ENCODE measurements around the gene COL16A1. TPM values are rescaled to one million over a fixed set of nuclear protein-coding genes. Genes with fewer than 3 reads are reported as not detected.

The COL16A1 gene
- total RNA-seq, 2 experiments from 2014 or later = not detected

DNA sequence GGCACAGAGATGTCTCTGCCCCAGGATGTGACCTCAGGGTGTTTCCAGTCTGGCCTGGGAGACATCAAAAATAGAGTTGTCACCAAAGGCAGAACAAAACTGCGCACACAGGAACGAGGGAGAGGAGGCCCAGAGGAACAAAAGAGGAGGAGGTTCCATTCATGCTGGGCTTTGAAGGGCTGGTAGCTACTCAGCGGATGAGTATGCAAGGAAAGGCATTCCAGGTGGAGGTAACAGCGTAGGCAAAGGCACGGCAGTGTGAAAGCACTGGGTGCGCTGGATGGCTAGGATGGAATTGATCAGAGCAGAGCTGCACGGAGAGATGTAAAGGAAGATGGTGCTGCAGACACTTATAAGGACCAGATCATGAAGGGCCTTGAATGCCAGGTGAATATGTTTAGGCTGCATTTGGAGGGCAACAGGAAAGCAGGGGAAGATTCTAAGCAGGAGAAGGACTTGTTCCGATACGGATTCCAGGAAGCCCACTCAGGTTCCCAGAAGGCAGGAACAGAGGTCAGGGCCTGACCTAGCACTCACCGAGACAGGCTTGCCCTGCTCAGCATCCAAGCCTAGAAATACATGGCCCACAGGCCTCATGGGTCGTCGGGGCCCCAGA, 6.3 kb downstream of the COL16A1 start:
- Mint-ChIP-seq H3K27ac (no peak overlapping the region), H3K4me3 (no peak overlapping the region), H3K36me3 (ENCODE audit: low read depth) (no peaks in the 10 kb centered on the region), H3K4me1 (peaks cover 10% of the 10 kb centered on the region), H3K9me3 (no peaks in the 10 kb centered on the region), H3K27me3 (peaks cover 7% of the 10 kb centered on the region)
- ChIA-PET POLR2A (no interaction called here), CTCF (interaction anchor here (0.9 to 1.2 kb wide), 2 partner anchors 10 to 33 kb away, joined by 3 read pairs; no protein-coding TSS in a partner anchor)
- DNase-seq = no peak

DNA sequence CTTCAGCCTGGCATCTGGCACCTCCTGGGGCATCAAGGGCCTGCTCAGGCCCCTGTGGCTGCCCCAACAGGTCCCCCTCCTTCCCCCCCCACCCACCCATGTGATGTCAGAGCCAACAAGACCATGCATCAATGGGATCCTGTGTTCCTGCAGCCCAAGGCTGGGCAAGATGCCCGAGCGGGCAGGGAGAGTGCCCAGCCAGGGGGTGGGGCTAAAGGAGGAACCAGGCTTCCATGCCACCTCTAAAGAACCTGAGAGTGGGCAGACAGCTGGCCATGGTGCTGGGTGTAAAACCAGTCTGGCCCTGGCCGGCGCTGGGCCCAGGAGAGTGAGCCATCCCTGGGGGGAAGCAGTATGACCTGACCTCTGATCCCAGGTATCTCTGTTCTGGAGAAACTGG, 7.6 kb downstream of the COL16A1 start:
- no peaks in the 10 kb centered on the region for H3K9me3 Mint-ChIP-seq
- no peak for DNase-seq
- H3K4me3 Mint-ChIP-seq = no peak overlapping the region
- CTCF ChIA-PET = interaction anchor here (0.6 to 1.2 kb wide), 3 partner anchors 18 to 876 kb away, joined by 3 to 4 read pairs (median 3); no protein-coding TSS in a partner anchor
- H3K27me3 Mint-ChIP-seq = no peaks in the 10 kb centered on the region
- H3K36me3 Mint-ChIP-seq (ENCODE audit: low read depth) = no peaks in the 10 kb centered on the region
- no peak overlapping the region for H3K27ac Mint-ChIP-seq
- H3K4me1 Mint-ChIP-seq = peaks cover 10% of the 10 kb centered on the region
- POLR2A ChIA-PET = no interaction called here

DNA sequence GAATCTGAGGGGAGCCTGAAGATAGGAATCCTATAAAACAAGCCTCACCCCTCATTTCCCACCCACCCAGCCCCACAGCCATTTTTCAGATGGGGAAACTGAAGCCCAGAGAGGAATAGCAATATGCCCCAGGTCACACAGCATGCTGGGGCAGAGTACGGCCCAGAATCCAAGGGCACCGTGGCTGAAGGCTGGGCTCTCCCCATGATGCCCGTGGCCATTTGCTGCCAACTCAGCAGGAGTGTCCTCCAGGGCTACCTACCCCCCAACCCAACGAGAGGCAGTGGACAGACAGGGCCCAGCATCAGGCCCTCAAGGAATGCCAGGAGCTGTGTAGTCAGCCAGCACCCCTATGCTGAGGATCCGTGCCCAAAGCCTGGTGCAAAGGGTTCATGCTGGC, 8.5 kb downstream of the COL16A1 start:
- DNase-seq = no peak
- Mint-ChIP-seq H3K27me3 (no peaks in the 10 kb centered on the region), H3K4me1 (peaks cover 10% of the 10 kb centered on the region), H3K36me3 (ENCODE audit: low read depth) (no peaks in the 10 kb centered on the region), H3K4me3 (no peak overlapping the region), H3K27ac (no peak overlapping the region), H3K9me3 (no peaks in the 10 kb centered on the region)
- POLR2A ChIA-PET = no interaction called here
- CTCF ChIA-PET = interaction anchor here (1.4 kb wide), 1 partner anchor 8 kb away, joined by 3 read pairs; the partner anchor contains the start of gene COL16A1

DNA sequence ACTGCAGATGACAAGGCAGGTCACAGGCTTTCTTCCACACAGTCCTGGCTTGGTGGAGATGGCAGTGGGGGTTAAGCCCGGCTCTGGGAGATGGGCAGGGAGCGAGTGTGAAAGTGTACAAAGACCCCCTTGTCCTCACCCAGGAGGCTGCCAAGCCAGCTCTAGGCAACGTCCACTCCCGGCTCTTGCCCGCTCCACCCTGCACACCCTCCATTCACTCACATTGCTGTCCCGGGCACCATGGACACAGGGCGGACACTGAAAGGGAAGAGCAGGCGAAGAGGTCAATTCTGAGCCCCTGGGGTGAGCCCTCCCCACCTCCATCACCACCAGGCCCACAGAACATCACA, 8.9 kb downstream of the COL16A1 start:
- no peak overlapping the region for H3K4me3 Mint-ChIP-seq
- H3K36me3 Mint-ChIP-seq (ENCODE audit: low read depth) = no peaks in the 10 kb centered on the region
- H3K27ac Mint-ChIP-seq = no peak overlapping the region
- H3K4me1 Mint-ChIP-seq = peaks cover 10% of the 10 kb centered on the region
- no peak for DNase-seq
- ChIA-PET POLR2A (no interaction called here), CTCF (interaction anchor here (1.4 kb wide), 1 partner anchor 9 kb away, joined by 3 read pairs; the partner anchor contains the start of gene COL16A1)
- no peaks in the 10 kb centered on the region for H3K27me3 Mint-ChIP-seq
- H3K9me3 Mint-ChIP-seq = no peaks in the 10 kb centered on the region

DNA sequence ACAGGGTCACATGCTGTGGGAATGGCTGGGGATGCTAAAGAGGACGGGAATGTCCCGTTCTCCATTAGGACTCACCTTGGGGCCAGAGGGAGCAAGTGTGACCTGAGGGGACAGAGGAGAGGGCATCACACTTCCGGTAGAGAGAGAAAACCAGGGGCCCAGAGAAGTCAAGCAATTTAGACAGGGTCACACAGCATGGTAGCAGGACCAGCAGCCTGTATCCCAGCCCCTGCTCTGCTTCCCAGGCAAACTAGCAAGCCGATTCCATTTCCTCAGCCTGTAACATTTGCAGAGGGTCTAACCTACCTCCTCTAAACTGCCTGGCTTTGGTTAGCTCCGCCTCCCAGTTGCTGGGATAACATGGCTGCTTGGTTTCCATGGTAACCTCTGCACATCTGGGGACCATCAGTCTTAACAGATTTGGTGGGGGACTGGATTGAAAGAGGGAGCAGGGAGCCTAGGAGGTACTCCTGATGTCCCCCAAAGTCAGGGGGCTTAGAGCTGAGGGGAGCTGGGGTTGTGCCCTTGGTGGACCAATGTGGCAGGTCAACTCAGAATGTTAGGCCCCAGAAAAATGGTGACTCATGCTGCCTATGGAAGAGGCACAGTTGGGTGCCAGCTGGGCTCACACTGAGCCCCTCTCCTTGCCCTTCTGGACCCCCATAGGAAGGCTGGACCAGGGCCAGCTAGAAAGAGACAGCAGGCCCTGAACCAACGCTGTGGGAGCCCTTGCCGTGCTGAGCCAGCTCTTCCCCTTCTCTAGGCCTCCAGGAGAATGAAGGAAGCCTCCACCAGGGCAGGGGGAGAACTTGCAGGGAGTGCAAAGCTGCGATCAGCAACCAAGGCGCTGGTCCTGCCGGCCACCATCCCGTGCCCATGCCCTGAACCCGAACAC, 9.5 kb downstream of the COL16A1 start:
- Mint-ChIP-seq H3K27ac (no peak overlapping the region), H3K4me1 (peaks cover 4% of the 10 kb centered on the region), H3K36me3 (ENCODE audit: low read depth) (no peaks in the 10 kb centered on the region), H3K4me3 (no peak overlapping the region), H3K27me3 (no peaks in the 10 kb centered on the region), H3K9me3 (no peaks in the 10 kb centered on the region)
- POLR2A ChIA-PET = interaction anchor here (0.7 kb wide), 1 partner anchor 395 kb away, joined by 3 read pairs; no protein-coding TSS in a partner anchor
- no peak for DNase-seq
- CTCF ChIA-PET = interaction anchor here (0.9 to 1.4 kb wide), 3 partner anchors 9 to 66 kb away, joined by 3 read pairs; partner anchors contain the start of gene COL16A1

DNA sequence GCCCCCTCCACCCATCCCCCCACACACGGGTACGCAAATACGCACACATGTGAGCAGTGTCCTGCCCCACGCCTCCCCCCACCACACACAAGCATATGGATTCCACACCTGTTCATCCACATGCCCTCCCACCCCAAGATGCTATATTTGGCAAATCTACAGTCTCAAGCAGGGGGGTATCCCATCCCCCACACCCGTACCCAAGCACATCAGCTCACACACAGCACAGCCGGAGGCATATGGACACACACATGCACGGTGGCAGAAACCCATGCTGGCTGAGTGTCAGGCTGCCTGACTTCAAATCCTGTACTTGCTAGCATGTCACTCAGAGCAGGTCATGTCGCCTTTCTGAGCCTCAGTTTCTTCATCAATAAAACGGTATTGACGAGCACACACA, 10.6 kb downstream of the COL16A1 start:
- no peaks in the 10 kb centered on the region for H3K27me3 Mint-ChIP-seq
- no peak overlapping the region for H3K4me3 Mint-ChIP-seq
- H3K9me3 Mint-ChIP-seq = no peaks in the 10 kb centered on the region
- POLR2A ChIA-PET = interaction anchor here (0.7 kb wide), 1 partner anchor 396 kb away, joined by 3 read pairs; no protein-coding TSS in a partner anchor
- CTCF ChIA-PET = interaction anchor here (0.5 to 1.3 kb wide), 4 partner anchors 14 to 116 kb away, joined by 3 read pairs; no protein-coding TSS in a partner anchor
- H3K27ac Mint-ChIP-seq = no peak overlapping the region
- no peaks in the 10 kb centered on the region for H3K36me3 Mint-ChIP-seq (ENCODE audit: low read depth)
- H3K4me1 Mint-ChIP-seq = no peaks in the 10 kb centered on the region
- DNase-seq = no peak

DNA sequence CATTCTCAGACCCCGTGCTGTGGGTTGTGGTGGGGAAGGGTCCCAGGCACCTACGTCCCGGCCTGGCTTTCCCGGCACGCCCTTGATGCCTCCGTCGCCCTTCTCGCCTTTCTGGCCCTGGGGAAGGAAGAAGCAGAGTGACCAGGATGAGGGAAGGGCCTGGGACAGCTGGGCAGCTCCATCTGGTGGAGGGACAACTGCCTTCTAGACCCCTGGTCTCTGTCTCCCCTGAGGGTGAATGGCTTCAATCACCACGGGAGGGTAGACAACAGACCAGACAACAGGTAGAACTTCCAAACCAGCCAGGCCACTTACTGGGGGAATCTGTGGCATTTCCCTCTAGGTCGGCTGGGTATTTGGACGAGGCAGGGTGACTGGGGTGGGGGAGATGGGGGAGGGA, 11.9 kb downstream of the COL16A1 start:
- H3K4me3 Mint-ChIP-seq = no peak overlapping the region
- DNase-seq = no peak
- H3K27me3 Mint-ChIP-seq = no peaks in the 10 kb centered on the region
- no peaks in the 10 kb centered on the region for H3K36me3 Mint-ChIP-seq (ENCODE audit: low read depth)
- no peak overlapping the region for H3K27ac Mint-ChIP-seq
- no peaks in the 10 kb centered on the region for H3K4me1 Mint-ChIP-seq
- ChIA-PET POLR2A (no interaction called here), CTCF (no interaction called here)
- no peaks in the 10 kb centered on the region for H3K9me3 Mint-ChIP-seq

DNA sequence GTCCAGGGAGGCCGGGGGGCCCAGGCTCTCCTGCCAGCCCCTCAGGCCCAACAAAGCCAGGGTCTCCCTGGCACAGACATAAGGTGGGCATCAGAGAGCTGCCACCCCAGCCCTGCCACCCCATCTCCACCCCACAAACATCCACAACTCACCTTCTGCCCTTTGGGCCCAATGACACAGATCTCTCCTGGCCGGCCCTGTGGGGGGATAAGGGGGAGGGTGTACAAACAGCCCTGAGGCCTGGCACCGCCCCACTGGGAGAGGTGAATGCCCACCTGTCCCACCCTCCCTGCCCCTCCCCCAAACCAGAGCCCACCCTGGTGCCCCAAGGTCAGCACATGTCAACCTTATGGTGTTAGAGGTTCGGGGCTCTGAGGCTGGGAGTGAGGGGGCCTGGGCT, 12.4 kb downstream of the COL16A1 start:
- H3K27ac Mint-ChIP-seq = no peak overlapping the region
- no peaks in the 10 kb centered on the region for H3K9me3 Mint-ChIP-seq
- H3K27me3 Mint-ChIP-seq = no peaks in the 10 kb centered on the region
- CTCF ChIA-PET = no interaction called here
- no peaks in the 10 kb centered on the region for H3K36me3 Mint-ChIP-seq (ENCODE audit: low read depth)
- no peak for DNase-seq
- POLR2A ChIA-PET = no interaction called here
- no peak overlapping the region for H3K4me3 Mint-ChIP-seq
- H3K4me1 Mint-ChIP-seq = no peaks in the 10 kb centered on the region

DNA sequence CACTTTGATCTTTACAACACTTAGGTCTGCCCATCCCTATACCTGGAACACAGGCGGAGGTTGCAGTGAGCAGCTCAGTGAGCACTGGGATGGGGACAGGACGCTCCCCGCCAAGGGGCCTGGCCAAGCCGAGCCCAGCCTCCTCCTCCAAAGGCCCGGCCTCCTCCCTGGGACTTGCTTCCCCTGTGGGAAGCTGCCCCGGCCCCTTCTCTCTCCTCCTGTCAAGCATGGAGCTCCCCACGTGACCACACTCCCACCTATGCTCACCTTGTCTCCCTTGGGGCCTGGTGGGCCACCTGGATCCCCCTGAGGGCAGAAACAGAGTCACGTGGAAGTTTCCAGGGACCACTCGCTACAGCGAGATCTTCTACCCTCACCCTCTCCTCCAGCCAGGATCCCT, 12.9 kb downstream of the COL16A1 start:
- DNase-seq = no peak
- POLR2A ChIA-PET = no interaction called here
- H3K27me3 Mint-ChIP-seq = no peaks in the 10 kb centered on the region
- no peaks in the 10 kb centered on the region for H3K36me3 Mint-ChIP-seq (ENCODE audit: low read depth)
- H3K4me3 Mint-ChIP-seq = no peak overlapping the region
- CTCF ChIA-PET = no interaction called here
- no peaks in the 10 kb centered on the region for H3K9me3 Mint-ChIP-seq
- no peaks in the 10 kb centered on the region for H3K4me1 Mint-ChIP-seq
- no peak overlapping the region for H3K27ac Mint-ChIP-seq

DNA sequence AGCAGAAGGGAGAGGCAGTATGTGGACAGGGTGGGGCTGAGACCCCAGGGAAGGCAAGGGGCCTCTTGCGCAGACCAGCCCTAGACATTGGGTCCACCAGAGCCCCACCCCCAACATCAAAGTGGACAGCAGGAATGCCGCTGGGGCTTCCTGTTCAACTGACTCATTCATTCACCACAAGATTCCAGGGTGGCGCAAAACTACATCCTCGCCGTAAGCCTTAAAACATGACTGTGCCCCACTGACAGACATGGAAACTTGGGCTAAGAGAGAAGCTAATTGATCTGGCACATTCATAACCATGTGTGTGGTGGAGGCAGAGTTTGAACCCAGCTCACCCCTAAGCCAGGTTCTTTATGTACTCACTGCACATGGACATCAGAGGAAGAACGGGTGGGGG, 14.0 kb downstream of the COL16A1 start:
- H3K9me3 Mint-ChIP-seq = no peaks in the 10 kb centered on the region
- H3K27ac Mint-ChIP-seq = no peak overlapping the region
- H3K4me3 Mint-ChIP-seq = no peak overlapping the region
- H3K27me3 Mint-ChIP-seq = no peaks in the 10 kb centered on the region
- ChIA-PET POLR2A (no interaction called here), CTCF (no interaction called here)
- no peaks in the 10 kb centered on the region for H3K4me1 Mint-ChIP-seq
- H3K36me3 Mint-ChIP-seq (ENCODE audit: low read depth) = no peaks in the 10 kb centered on the region
- DNase-seq = no peak

DNA sequence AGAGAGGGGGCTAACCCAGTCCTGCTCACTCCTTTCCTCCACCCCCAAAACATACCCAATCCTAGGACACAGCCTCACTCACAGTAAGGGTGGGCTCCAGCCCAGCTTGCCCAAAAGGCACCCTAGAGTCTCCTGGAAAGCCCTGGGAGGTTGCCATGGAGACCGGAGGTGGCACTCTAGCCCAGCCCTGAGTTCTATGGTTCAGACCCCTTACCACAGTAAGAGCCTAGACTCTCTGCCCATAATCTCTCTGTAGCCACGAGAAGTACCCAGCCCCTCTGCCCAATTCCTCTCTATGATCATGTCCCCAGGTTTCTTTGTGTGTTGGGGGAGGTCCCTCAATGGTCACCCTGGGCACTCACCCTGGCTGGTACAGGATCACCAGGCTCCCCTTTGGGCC, 14.4 kb downstream of the COL16A1 start:
- H3K27me3 Mint-ChIP-seq = no peaks in the 10 kb centered on the region
- H3K36me3 Mint-ChIP-seq (ENCODE audit: low read depth) = no peaks in the 10 kb centered on the region
- CTCF ChIA-PET = no interaction called here
- DNase-seq = no peak
- no peak overlapping the region for H3K4me3 Mint-ChIP-seq
- no peaks in the 10 kb centered on the region for H3K9me3 Mint-ChIP-seq
- no peak overlapping the region for H3K27ac Mint-ChIP-seq
- POLR2A ChIA-PET = no interaction called here
- no peaks in the 10 kb centered on the region for H3K4me1 Mint-ChIP-seq

DNA sequence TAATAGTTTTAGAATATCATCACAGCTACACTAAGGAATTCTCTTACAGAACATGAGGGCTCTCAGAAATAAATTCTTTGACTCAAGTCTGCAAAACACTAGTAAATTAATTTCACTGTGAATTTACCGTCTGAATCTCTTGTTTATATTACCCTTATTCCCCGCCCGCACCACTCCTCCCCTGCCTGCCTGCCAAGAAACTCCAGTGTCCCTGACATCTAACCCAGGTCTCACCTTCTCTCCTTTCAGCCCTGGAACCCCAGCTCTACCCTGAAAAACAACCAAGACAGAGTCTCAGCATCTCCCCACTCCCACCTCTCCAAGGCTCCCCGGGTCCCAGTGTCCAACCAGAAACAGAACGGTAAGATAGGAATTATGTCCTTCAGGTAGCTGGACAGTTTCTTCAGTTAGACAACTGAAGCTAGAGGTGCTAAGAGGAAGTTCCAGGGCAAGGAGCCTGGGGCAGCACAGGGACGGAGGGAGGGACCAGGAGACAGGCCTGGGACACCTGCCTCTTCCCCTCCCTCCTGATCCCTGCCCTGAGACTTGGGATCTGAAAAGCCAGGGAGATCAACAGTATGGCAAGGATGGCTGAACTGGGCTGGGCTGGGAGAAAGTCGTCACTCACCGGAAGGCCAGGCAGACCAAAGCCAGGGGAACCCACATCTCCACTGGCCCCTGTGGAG, 15.4 kb downstream of the COL16A1 start:
- Mint-ChIP-seq H3K27me3 (no peaks in the 10 kb centered on the region), H3K4me3 (no peak overlapping the region), H3K4me1 (no peaks in the 10 kb centered on the region), H3K27ac (no peak overlapping the region), H3K9me3 (no peaks in the 10 kb centered on the region), H3K36me3 (ENCODE audit: low read depth) (no peaks in the 10 kb centered on the region)
- DNase-seq = no peak
- ChIA-PET CTCF (interaction anchor here (0.5 to 0.9 kb wide), 2 partner anchors 9 to 101 kb away, joined by 3 read pairs; no protein-coding TSS in a partner anchor), POLR2A (no interaction called here)

DNA sequence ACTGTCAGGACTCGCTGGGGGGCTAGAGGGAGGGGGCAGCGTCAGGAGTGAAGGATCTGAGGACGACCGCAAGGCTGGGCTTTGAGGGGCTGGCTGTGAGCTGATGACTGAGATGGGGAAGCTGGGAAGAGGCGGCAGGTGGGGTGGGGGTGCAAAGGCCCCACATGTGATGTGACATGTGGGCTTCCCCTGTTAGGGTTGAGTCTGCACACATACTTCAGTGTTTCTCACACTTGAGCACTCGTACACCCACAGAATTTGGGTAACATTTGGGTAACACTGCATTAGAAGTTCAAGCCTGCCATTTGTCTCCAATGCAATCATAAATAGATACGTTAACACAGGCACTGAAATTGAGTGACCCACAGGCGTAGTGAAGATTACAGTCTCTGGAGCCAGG, 16.2 kb downstream of the COL16A1 start:
- H3K4me1 Mint-ChIP-seq = no peaks in the 10 kb centered on the region
- ChIA-PET POLR2A (no interaction called here), CTCF (interaction anchor here (0.9 kb wide), 1 partner anchor 10 kb away, joined by 3 read pairs; no protein-coding TSS in a partner anchor)
- H3K9me3 Mint-ChIP-seq = no peaks in the 10 kb centered on the region
- no peak for DNase-seq
- H3K36me3 Mint-ChIP-seq (ENCODE audit: low read depth) = no peaks in the 10 kb centered on the region
- H3K27ac Mint-ChIP-seq = no peak overlapping the region
- no peaks in the 10 kb centered on the region for H3K27me3 Mint-ChIP-seq
- H3K4me3 Mint-ChIP-seq = no peak overlapping the region

Data from activated CD4-positive, alpha-beta T cell treated with anti-CD3 and anti-CD28 coated beads, Interleukin-2, amount 10 ng/mL, durations not matched to agents 7 days and 5 days (primary cell).